ENCODE results near the gene PPP2R2D.
"Not testable (repeated sequence)": the region's sequence is repeated elsewhere in the genome, so short reads cannot be mapped to it uniquely, and the experiment has no call there.

PPP2R2D gene

GRCh38 chr10:131930150-131930549, 29.3 kb downstream of the PPP2R2D start:
- no peak for DNase-seq

- no peak for DNase-seq
Measured at GRCh38 chr10:131930586-131931330, 29.9 kb downstream of the PPP2R2D start.

- DNase-seq = no peak
Measured at GRCh38 chr10:131931981-131932380, 31.2 kb downstream of the PPP2R2D start.

- DNase-seq = no peak
Measured at GRCh38 chr10:131933016-131933695, 32.3 kb downstream of the PPP2R2D start.

GRCh38 chr10:131933696-131934086, 32.9 kb downstream of the PPP2R2D start:
- DNase-seq = no peak

- DNase-seq = no peak
Measured at GRCh38 chr10:131934769-131935168, 34.0 kb downstream of the PPP2R2D start.

- DNase-seq = no peak
Measured at GRCh38 chr10:131935260-131935659, 34.5 kb downstream of the PPP2R2D start.

- DNase-seq = no peak
Measured at GRCh38 chr10:131936294-131936693, 35.5 kb downstream of the PPP2R2D start.

- no peak for DNase-seq
Measured at GRCh38 chr10:131936736-131937135, 35.9 kb downstream of the PPP2R2D start.

GRCh38 chr10:131937836-131938235, 37.0 kb downstream of the PPP2R2D start:
- no peak for DNase-seq

- DNase-seq = no peak
Measured at GRCh38 chr10:131938681-131939080, 37.9 kb downstream of the PPP2R2D start.

GRCh38 chr10:131942455-131942854, 41.6 kb downstream of the PPP2R2D start:
- no peak for DNase-seq

GRCh38 chr10:131943021-131943814, 42.4 kb downstream of the PPP2R2D start:
- no peak for DNase-seq

- no peak for DNase-seq
Measured at GRCh38 chr10:131944412-131944811, 43.6 kb downstream of the PPP2R2D start.

- no peak for DNase-seq
Measured at GRCh38 chr10:131944976-131945695, 44.3 kb downstream of the PPP2R2D start.

GRCh38 chr10:131946321-131946751, 45.5 kb downstream of the PPP2R2D start:
- no peak for DNase-seq

- DNase-seq = no peak
Measured at GRCh38 chr10:131946880-131947279, 46.1 kb downstream of the PPP2R2D start.

- no peak for DNase-seq
Measured at GRCh38 chr10:131947631-131948347, 47.0 kb downstream of the PPP2R2D start.

GRCh38 chr10:131948501-131948900, 47.7 kb downstream of the PPP2R2D start:
- DNase-seq = no peak

- DNase-seq = no peak
Measured at GRCh38 chr10:131949041-131949862, 48.4 kb downstream of the PPP2R2D start.

- not testable (repeated sequence) for DNase-seq
Measured at GRCh38 chr10:131949908-131950307, 49.1 kb downstream of the PPP2R2D start.
